HG03521 (cell line): ENCODE measurements around the gene TPM1.
A peak's percentile ranks its signal among the peaks of the same experiment; 100 is the strongest.

Experiments used
- ATAC-seq: cut with Tn5 transposase; IDR thresholded peaks from one replicate; pipeline ENCODE4 v1.9.1; 2021; ENCODE audit warnings: mild to moderate bottlenecking, moderate library complexity; ENCODE audit not compliant: unreplicated experiment

The TPM1 gene

GRCh38 chr15:63040954-63041353 is 1.6 kb upstream of the TPM1 start:
- ATAC-seq: no peak

- ATAC-seq: no peak
These were observed 1.1 kb upstream of the TPM1 start for GRCh38 chr15:63041402-63041973.

GRCh38 chr15:63042877-63043334 is 359 bp downstream of the TPM1 start:
- ATAC-seq: no peak

- ATAC-seq: no peak
These were observed 959 bp downstream of the TPM1 start for GRCh38 chr15:63043335-63044076.

GRCh38 chr15:63044077-63044644 is 1.6 kb downstream of the TPM1 start:
- no peak for ATAC-seq

- ATAC-seq: no peak
These were observed 2.3 kb downstream of the TPM1 start for GRCh38 chr15:63044645-63045464.

- no peak for ATAC-seq
These were observed 2.9 kb downstream of the TPM1 start for GRCh38 chr15:63045465-63045840.

- no peak for ATAC-seq
These were observed 3.3 kb downstream of the TPM1 start for GRCh38 chr15:63045879-63046278.

DNA sequence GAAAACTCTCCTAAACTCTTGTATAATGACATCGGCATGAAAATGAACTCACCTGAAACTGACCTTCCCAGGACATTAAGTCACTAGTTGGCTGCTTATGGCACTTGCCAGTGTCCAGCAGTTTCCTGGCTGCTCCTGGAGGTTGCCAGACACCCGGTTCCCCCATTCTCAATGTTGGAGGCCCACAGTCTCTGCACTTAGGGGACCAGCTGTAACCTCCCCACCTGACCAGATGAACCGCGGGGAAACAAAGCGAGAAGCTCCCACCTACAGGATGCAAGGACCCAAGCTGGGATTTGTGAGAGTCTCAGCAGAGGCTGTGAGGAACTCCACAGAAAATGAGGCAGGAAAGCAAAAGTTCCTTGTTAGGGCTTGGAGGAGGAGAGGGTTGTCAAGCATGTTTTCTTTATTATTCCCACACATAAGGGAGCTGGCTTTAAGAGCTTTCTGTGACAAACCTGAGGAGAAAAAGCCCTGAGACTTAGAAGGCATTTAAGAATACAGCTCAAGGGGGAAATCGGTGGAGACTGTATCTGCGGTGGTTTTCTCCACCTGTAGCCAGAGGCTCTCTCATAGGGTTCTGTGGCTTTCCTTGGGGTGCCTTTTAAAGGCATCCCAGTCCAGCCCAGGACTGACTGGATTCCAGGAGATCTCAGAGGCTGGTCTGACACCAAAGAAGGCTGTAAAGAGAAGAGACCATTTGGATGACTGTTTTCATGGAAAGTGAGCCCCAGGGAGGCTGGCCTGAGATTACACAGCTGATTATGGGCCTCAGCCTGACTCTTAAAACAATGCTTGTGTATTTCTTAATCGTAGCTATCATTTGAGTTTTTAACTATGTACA is 4.6 kb downstream of the TPM1 start:
- no peak for ATAC-seq

DNA sequence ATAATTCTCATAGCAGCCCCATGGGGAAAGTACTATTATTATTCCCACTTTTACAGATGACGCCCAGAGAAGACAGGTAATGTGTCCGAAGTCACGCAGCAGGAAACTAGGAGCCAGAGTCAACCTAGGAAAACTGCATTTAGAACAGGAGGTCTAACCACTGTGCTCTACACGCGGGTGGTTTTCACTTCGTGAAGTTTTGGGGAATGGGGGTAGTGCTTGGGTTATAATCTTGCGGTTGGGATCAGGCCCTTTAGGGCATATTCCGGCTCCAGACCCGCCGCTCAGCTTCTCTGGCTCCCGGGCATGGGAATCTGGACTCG is 5.2 kb downstream of the TPM1 start:
- no peak for ATAC-seq

DNA sequence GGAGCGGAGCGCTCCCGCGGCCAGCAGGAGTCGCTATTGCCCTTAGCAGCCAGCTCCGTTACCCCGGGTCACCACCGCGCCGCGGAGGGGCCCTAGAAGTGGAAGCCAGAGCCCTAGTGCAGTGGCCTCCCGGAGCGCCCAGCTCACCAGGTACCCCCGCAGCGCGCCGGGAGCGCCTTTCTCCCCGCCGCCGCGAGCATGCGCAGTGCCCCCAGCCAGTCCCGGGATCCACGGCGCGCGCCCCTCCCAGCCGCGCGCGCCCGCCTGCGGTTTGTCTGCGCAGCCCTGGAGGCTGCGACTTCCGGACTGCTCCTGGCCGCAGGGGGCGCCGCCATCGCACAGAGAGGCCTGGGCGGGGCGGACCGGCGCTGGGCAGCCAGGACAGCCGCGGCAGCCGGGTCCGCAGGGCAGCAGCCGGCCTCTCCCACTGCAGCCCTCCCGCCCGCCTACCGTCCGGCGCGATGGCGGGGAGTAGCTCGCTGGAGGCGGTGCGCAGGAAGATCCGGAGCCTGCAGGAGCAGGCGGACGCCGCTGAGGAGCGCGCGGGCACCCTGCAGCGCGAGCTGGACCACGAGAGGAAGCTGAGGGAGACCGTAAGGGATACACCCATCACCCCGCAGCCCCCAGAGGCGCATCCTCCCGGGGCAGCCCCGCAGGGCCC is 5.7 kb downstream of the TPM1 start:
- ATAC-seq: peak; percentile 85

DNA sequence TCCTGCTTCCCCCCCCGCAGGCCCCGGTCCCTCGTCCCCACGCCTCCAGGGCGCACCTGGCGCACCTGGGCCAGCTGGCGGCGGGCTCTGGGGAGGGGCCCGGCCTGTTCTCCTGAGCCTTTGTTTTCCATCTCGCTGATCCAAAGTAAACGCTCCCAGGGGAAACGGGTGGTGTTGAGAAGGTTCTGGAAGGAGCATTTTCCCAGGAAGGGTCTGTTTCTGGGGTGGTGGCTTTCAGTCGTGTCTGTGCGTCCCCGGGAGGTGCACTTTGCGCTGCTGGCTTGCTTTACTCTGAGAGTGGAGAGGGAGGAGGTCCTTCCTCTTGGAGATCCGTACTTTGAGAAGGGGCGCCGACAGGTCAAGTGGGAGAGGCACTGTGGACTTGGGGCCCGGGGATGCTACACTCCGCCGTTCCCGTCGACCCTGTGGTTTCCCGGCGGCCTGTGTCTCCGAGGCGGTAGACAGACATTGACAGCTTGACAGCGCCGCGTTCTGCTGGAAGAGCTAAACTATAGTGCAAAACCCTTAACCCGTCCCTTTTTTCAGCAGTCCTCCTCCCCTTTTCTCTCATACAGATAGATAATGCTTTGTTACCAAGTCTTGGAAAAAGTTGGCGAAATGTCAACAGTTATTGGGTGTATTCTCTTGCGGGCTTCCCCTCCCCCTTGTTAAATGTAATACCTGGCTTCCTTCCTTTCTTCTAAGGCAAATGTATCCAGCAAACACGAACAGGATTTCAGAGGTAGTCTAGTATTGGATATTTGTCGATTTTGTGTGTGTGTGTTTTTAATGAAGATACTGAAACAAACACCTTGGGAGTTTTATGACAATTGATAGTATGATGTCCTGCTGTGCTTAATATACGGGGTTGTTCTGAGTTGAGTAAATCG is 6.5 kb downstream of the TPM1 start:
- no peak for ATAC-seq

DNA sequence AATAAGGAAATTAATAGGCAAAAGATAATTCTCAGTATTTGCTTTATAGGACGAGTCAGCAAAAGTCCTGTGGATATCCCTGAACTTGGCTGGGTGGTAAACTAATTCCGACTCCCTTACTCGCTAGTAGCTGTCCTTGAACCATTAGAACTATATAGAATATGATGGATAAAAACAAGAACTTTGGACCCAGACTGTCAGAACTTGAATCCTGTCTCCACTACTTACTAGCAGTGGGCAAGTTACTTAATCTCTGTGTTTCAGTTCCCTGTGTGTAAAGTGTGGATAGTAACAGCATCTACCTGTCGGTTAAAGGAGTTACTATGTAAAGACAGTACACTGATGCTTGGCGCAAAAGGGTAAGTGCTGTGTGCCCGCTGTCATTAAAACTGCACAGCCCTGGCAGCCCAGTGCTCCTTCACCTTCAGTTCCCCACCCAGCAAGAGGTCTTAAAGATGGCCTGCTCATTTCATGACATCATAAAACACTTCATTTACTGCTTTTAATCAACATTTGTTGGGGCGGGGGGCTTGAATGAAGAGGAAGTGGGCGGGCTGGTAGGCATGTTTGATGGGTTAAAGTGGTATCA is 7.3 kb downstream of the TPM1 start:
- no peak for ATAC-seq

DNA sequence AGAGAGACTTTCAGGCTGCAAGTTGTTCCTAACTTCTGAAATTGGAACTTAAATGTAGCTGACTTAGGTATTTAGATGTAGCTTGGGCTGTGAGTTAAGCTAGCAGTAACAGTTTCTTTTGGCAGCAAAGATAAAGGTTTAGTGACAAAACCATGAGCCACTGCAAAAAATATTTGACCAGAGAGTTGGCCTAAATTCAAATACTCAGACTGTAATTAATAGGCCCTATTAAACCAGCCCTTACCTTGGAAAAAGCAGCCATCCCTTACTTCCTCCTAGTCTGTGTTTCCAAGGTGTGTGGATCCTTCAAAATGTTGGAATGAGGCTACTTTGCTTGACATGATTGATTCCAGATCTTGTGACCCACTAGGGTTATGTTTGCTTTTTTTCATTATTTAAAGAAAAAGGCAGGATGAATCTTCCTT is 8.2 kb downstream of the TPM1 start:
- no peak for ATAC-seq

- ATAC-seq: no peak
These were observed 8.9 kb downstream of the TPM1 start for GRCh38 chr15:63051156-63052066.

DNA sequence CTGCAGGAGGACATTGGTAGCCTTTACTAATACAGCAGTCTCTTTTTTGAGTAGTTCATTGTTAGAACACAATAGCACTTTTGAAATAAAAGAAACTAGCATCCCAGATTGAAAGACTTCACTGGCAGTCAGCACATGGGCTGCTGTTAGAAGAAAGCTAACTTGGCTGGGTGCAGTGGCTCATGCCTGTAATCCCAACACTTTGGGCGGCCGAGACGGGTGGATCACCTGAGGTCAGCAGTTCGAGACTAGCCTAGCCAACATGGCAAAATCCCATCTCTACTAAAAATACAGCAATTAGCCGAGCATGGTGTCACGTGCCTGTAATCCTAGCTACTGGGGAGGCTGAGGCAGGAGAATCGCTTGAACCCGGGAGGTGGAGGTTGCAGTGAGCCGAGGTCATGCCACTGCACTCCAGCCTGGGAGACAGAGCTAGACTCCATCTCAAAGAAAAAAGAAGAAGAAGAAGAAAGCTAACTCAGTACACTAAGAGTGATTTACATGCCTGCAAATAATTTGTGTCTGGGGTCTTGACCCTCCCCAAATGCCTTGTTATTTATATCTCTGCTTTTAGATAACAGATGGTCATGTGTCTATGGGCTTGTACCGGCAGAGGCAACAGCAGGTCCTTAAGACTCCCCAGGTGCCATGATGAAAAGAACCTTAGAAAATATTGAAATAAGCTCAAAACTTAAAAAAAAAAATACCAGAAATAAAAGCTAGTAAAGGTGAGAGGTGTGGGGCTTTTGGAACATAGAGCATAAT is 9.7 kb downstream of the TPM1 start:
- no peak for ATAC-seq
